Measurements from ENCODE around the gene PLXDC2. TPM values are rescaled to one million over a fixed set of nuclear protein-coding genes. Genes with fewer than 3 reads are reported as not detected.

Gene PLXDC2
- total RNA-seq, 1 donor from 2014 or later = 79.2 TPM

GRCh38 chr10:19895500-19895899 is 79.3 kb downstream of the PLXDC2 start:
- TF ChIP-seq, protein P1, sequence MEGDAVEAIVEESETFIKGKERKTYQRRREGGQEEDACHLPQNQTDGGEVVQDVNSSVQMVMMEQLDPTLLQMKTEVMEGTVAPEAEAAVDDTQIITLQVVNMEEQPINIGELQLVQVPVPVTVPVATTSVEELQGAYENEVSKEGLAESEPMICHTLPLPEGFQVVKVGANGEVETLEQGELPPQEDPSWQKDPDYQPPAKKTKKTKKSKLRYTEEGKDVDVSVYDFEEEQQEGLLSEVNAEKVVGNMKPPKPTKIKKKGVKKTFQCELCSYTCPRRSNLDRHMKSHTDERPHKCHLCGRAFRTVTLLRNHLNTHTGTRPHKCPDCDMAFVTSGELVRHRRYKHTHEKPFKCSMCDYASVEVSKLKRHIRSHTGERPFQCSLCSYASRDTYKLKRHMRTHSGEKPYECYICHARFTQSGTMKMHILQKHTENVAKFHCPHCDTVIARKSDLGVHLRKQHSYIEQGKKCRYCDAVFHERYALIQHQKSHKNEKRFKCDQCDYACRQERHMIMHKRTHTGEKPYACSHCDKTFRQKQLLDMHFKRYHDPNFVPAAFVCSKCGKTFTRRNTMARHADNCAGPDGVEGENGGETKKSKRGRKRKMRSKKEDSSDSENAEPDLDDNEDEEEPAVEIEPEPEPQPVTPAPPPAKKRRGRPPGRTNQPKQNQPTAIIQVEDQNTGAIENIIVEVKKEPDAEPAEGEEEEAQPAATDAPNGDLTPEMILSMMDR (conservative IDR thresholded peaks at IDR 0.05) = no peak
- no peak for DNase-seq (ENCODE audit: extremely low spot score, unreplicated experiment)
- Mint-ChIP-seq H3K36me3 (no peaks in the 10 kb centered on the region), H3K9me3 (no peaks in the 10 kb centered on the region), H3K4me3 (no peak overlapping the region), H3K4me1 (ENCODE audit: unreplicated experiment) (peaks cover 9% of the 10 kb centered on the region), H3K27me3 (no peaks in the 10 kb centered on the region), H3K27ac (no peak overlapping the region)

DNA sequence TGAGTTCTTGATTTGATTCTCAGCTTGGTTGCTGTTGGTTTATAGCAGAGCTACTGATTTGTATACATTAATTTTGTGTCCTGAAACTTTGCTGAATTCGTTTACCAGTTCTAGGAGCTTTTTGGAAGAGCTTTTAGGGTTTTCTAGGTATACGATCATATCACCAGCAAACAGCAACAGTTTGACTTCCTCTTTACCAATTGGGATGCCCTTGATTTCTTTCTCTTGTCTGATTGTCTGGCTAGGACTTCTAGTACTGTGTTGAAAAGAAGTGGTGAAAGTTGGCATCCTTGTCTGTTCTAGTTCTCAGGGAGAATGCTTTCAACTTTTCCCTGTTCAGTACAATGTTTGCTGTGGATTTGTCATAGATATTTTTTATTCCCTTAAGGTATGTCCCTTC is 86.2 kb downstream of the PLXDC2 start:
- no peak for DNase-seq (ENCODE audit: extremely low spot score, unreplicated experiment)
- TF ChIP-seq, protein P1 (conservative IDR thresholded peaks at IDR 0.05) = no peak
- Mint-ChIP-seq H3K4me1 (ENCODE audit: unreplicated experiment) (peaks cover 31% of the 10 kb centered on the region), H3K36me3 (peaks cover 9% of the 10 kb centered on the region), H3K4me3 (no peak overlapping the region), H3K27me3 (no peaks in the 10 kb centered on the region), H3K9me3 (no peaks in the 10 kb centered on the region), H3K27ac (no peak overlapping the region)

DNA sequence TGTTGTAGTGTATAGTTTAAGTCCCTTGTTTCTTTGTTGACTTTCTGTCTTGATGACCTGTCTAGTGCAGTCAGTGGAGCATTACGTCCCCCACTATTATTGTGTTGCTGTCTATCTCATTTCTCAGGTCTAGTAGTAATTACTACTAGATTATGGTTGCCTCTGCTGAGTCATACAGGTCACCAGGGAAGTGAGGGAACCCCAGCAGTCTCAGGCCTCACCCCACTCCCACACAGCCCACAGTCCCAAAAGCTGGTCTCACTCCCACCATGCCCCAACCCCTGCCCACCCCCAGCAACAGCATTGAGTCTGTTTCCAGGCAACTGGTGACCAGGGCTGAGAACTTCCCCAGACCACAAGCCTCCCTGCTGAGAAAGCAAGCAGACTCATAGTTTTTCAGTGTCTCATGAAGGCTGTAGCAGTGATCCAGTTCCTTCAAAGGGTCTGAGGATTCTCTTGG is 88.0 kb downstream of the PLXDC2 start:
- no peak for DNase-seq (ENCODE audit: extremely low spot score, unreplicated experiment)
- peaks cover 38% of the 10 kb centered on the region for H3K4me1 Mint-ChIP-seq (ENCODE audit: unreplicated experiment)
- no peak overlapping the region for H3K27ac Mint-ChIP-seq
- H3K9me3 Mint-ChIP-seq = no peaks in the 10 kb centered on the region
- no peaks in the 10 kb centered on the region for H3K27me3 Mint-ChIP-seq
- peaks cover 9% of the 10 kb centered on the region for H3K36me3 Mint-ChIP-seq
- H3K4me3 Mint-ChIP-seq = no peak overlapping the region
- TF ChIP-seq, protein P1 (conservative IDR thresholded peaks at IDR 0.05) = no peak

- Mint-ChIP-seq H3K4me1 (ENCODE audit: unreplicated experiment) (peaks cover 42% of the 10 kb centered on the region), H3K36me3 (peaks cover 9% of the 10 kb centered on the region), H3K9me3 (no peaks in the 10 kb centered on the region), H3K27ac (peak overlapping the region; percentile 6), H3K27me3 (no peaks in the 10 kb centered on the region), H3K4me3 (no peak overlapping the region)
- DNase-seq (ENCODE audit: extremely low spot score, unreplicated experiment) = no peak
- TF ChIP-seq, protein P1 (conservative IDR thresholded peaks at IDR 0.05) = no peak
These were observed 90.0 kb downstream of the PLXDC2 start for GRCh38 chr10:19906108-19906791.

- peaks cover 5% of the 10 kb centered on the region for H3K36me3 Mint-ChIP-seq
These were observed 92.9 kb downstream of the PLXDC2 start for GRCh38 chr10:19908991-19909696.

More at GRCh38 chr10:19908991-19909696, 92.9 kb downstream of the PLXDC2 start:
- Mint-ChIP-seq H3K27me3 (no peaks in the 10 kb centered on the region), H3K27ac (peak overlapping the region; percentile 67), H3K4me3 (peak overlapping the region; percentile 13), H3K9me3 (no peaks in the 10 kb centered on the region), H3K4me1 (ENCODE audit: unreplicated experiment) (peaks cover 40% of the 10 kb centered on the region)
- TF ChIP-seq, protein P1 (conservative IDR thresholded peaks at IDR 0.05) = no peak
- DNase-seq (ENCODE audit: extremely low spot score, unreplicated experiment) = no peak
